NCI-H748 (cell line): ENCODE results near the gene TRAPPC3.

Source experiments
- DNase-seq: peaks from one replicate; lab custom pipeline; 2025; ENCODE audit not compliant: unreplicated experiment; lab: John Stamatoyannopoulos, UW

The TRAPPC3 gene

DNA sequence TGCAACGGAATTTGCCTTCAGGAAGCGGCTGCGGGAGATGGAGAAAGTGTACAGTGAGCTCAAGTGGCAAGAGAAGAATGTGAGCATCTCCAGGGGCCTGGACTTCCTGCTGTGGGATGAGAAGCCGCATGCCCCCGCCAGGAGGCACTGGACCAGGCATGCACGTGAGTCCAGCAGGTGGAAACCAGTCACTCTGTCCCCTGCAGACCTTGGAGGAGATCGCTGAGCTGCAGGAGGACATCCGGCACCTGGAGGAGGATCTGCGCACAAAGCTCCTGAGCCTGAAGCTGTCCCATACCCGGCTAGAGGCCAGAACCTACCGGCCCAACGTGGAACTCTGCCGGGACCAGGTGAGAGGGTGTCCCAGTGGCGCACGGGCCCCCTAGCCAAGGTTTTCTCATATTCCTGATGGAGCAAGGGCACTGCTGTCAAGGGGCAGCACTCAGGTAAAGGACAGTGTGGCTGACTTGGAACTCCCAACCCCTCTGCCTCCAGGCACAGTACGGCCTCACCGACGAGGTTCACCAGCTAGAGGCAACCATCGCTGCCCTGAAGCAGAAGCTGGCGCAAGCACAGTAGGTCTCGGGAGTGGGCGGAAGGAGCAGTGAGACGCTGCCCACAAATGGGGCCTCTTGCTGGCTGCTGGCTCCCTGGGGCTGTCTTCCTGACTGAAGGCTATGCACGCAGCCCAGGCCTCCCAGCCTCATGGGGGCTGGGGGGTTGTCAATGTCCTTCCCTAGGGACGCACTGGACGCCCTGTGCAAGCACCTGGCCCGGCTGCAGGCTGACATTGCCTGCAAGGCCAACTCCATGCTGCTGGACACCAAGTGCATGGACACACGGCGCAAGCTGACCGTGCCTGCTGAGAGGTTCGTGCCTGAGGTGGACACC lies 61.8 kb downstream of the TRAPPC3 start:
- no peak for DNase-seq
